ENCODE measurements around the gene NHEJ1. TPM values are rescaled to one million over a fixed set of nuclear protein-coding genes. Genes with fewer than 3 reads are reported as not detected.
A peak's percentile ranks its signal among the peaks of the same experiment; 100 is the strongest.

The NHEJ1 gene
- total RNA-seq, 2 experiments from 2014 or later, result 7.2 to 8.5 TPM

DNA sequence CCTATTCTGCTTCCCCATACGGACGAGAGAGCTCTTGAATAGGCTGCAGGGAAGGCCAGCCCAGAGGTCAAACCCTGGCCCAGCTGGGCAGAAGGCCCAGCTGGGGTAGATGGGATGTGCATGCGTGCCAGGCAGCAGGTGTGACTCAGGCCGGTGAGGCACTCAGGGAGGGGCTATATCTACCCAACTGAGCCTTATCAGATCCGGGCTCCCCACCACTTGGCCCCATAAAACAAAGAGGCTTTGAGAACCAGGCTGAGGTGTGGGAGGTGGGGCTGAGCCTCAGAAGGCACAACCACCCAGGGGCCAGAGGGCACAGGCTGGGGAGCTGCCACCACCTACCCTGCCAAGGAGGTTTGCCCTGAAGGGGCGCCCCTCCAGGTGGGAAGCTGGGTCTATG, 111.3 kb downstream of the NHEJ1 start:
- H3K27ac Mint-ChIP-seq, result no peak overlapping the region
- intact Hi-C loops (cut with DNase I, micrococcal nuclease), result loop anchor here in 1 of 2 experiments (1.0 kb wide), 1 partner anchor 36 kb away; no protein-coding TSS in a partner anchor
- CTCF ChIA-PET, result no interaction called here

DNA sequence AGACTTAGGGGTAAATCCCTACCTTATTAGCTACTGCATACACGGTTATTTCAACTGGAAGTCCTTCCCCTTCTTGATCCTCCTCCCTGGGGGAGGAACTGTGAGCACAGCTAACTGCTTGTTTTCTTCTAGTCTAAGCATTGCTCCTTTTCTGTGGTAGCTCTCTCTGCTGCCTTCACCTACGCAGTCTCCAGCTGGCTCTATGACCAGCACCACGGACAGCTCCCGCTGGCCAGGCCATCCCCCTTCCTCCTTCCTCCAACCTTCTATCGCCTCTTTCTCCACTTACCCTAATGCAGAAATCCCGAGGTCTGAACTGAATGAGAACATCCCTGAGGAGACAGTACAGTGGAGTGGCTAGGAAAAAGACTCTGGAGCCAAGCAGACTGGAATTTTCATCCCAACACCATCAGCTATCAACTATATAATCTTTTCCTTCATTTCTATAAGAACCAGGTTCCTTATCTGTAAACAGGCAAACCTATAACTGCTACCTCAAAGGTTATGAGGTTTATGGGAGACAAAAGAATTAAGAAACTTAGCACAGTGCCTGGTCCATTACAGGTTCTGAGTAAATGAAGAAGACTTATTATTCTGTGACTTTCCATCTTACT, 114.6 kb downstream of the NHEJ1 start:
- no peaks in the 10 kb centered on the region for H3K36me3 Mint-ChIP-seq (ENCODE audit: low read depth)
- no peak overlapping the region for H3K27ac ChIP-seq (ENCODE audit: low read depth in 1 of 2, low read length in 2 of 2)
- peaks cover 93% of the 10 kb centered on the region for H3K27me3 Mint-ChIP-seq
- H3K4me3 ChIP-seq (ENCODE audit: low read length), result no peak overlapping the region
- H3K4me1 Mint-ChIP-seq (ENCODE audit: low read depth), result peaks cover 9% of the 10 kb centered on the region
- H3K36me3 ChIP-seq (ENCODE audit: insufficient read depth, low read length), result no peaks in the 10 kb centered on the region
- peaks cover 0 to 3% of the 10 kb centered on the region in 2 experiments for H3K9me3 ChIP-seq (ENCODE audit: control insufficient read depth in 1 of 2, insufficient read depth in 1 of 2, low read length in 2 of 2)
- intact Hi-C loops (cut with DNase I, micrococcal nuclease), result no loop called here
- H3K9me3 Mint-ChIP-seq, result no peaks in the 10 kb centered on the region
- no peak overlapping the region for H3K4me3 Mint-ChIP-seq
- TF ChIP-seq CTCF (IDR thresholded peaks at IDR 0.05), result no peak
- peaks cover 5% of the 10 kb centered on the region for H3K4me1 ChIP-seq (ENCODE audit: insufficient read depth, low read length)
- ChIA-PET CTCF (interaction anchor here (2.0 kb wide), 1 partner anchor 12 kb away, joined by 4 read pairs; no protein-coding TSS in a partner anchor), POLR2A (no interaction called here)
- ATAC-seq (ENCODE audit: poor library complexity) (no peak), DNase-seq (peak in 1 of 14 experiments; percentile 12)
- peaks cover 39 to 77% of the 10 kb centered on the region in 2 experiments for H3K27me3 ChIP-seq (ENCODE audit: control insufficient read depth in 1 of 2, insufficient read depth in 2 of 2, low read length in 2 of 2)
- no peak overlapping the region for H3K27ac Mint-ChIP-seq

More for the DNA sequence above, 111.3 kb downstream of the NHEJ1 start:
- Mint-ChIP-seq H3K4me3 (no peak overlapping the region), H3K27me3 (peaks cover 87% of the 10 kb centered on the region), H3K9me3 (no peaks in the 10 kb centered on the region), H3K36me3 (ENCODE audit: low read depth) (no peaks in the 10 kb centered on the region), H3K4me1 (ENCODE audit: low read depth) (no peaks in the 10 kb centered on the region)
- no peak for TF ChIP-seq CTCF (IDR thresholded peaks at IDR 0.05)
- ATAC-seq (ENCODE audit: poor library complexity) (no peak), DNase-seq (no peak)
- H3K27me3 ChIP-seq (ENCODE audit: control insufficient read depth in 1 of 2, insufficient read depth in 2 of 2, low read length in 2 of 2), result peaks cover 26 to 62% of the 10 kb centered on the region in 2 experiments
- no peaks in the 10 kb centered on the region for H3K36me3 ChIP-seq (ENCODE audit: insufficient read depth, low read length)
- H3K27ac ChIP-seq (ENCODE audit: low read depth in 1 of 2, low read length in 2 of 2), result no peak overlapping the region
- H3K4me3 ChIP-seq (ENCODE audit: low read length), result no peak overlapping the region
- peaks cover 0 to 3% of the 10 kb centered on the region in 2 experiments for H3K9me3 ChIP-seq (ENCODE audit: control insufficient read depth in 1 of 2, insufficient read depth in 1 of 2, low read length in 2 of 2)
- POLR2A ChIA-PET, result no interaction called here
- no peaks in the 10 kb centered on the region for H3K4me1 ChIP-seq (ENCODE audit: insufficient read depth, low read length)

DNA sequence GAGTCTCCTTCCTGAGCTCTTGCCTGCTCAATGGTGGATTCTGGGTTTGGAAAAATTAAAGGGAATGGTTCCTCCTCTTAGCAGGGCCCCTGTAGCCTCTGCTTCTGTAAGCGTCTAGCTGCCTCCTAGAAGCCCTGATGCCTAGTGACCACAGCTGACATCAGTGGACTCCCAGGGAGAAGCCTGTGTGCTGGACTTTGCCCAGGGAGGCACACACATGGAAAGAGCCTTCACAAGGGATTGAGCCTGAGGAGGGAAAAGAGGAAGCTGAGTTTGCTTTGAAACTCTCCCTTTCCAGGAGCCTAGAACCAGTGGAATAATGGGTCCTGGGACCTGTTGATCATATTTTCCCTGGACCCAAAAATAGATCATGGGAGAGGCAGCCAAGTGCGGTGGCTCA, 117.9 kb downstream of the NHEJ1 start:
- no peaks in the 10 kb centered on the region for H3K36me3 Mint-ChIP-seq (ENCODE audit: low read depth)
- peaks cover 11% of the 10 kb centered on the region for H3K4me1 Mint-ChIP-seq (ENCODE audit: low read depth)
- intact Hi-C loops (cut with DNase I, micrococcal nuclease), result no loop called here
- Histone ChIP-seq H3K4me1 (ENCODE audit: insufficient read depth, low read length) (peaks cover 5% of the 10 kb centered on the region), H3K27me3 (ENCODE audit: control insufficient read depth in 1 of 2, insufficient read depth in 2 of 2, low read length in 2 of 2) (peaks cover 41 to 71% of the 10 kb centered on the region in 2 experiments), H3K4me3 (ENCODE audit: low read length) (no peak overlapping the region), H3K27ac (ENCODE audit: low read depth in 1 of 2, low read length in 2 of 2) (no peak overlapping the region), H3K9me3 (ENCODE audit: control insufficient read depth in 1 of 2, insufficient read depth in 1 of 2, low read length in 2 of 2) (peaks cover 0 to 10% of the 10 kb centered on the region in 2 experiments), H3K36me3 (ENCODE audit: insufficient read depth, low read length) (no peaks in the 10 kb centered on the region)
- no peak for ATAC-seq (ENCODE audit: poor library complexity)
- ChIA-PET POLR2A (no interaction called here), CTCF (interaction anchor here (1.4 to 1.7 kb wide), 2 partner anchors 13 to 15 kb away, joined by 4 to 7 read pairs; no protein-coding TSS in a partner anchor)
- H3K27me3 Mint-ChIP-seq, result peaks cover 86% of the 10 kb centered on the region
- no peak overlapping the region for H3K4me3 Mint-ChIP-seq
- no peaks in the 10 kb centered on the region for H3K9me3 Mint-ChIP-seq
- no peak overlapping the region for H3K27ac Mint-ChIP-seq
- no peak for TF ChIP-seq CTCF (IDR thresholded peaks at IDR 0.05)
- no peak for DNase-seq
